ENCODE data around the gene USP24.
"Not testable (repeated sequence)": the region's sequence is repeated elsewhere in the genome, so short reads cannot be mapped to it uniquely, and the experiment has no call there.

USP24 gene

DNA sequence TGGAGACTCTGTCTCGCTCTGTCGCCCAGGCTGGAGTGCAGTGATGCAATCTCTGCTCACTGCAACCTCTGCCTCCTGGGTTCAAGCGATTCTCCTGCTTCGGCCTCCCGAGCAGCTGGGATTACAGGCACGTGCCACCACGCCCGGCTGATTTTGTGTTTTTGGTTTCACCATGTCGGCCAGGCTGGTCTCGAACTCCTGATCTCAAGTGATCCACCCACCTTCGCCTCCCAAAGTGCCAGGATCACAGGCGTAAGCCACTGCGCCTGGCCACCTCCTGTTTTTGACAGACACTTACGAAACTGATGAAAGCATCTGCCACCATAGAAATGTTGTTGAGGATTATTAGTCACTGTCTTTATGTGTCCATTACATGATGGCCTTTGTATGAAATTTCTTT is 106.2 kb downstream of the USP24 start:
- DNase-seq, result not testable (repeated sequence)

DNA sequence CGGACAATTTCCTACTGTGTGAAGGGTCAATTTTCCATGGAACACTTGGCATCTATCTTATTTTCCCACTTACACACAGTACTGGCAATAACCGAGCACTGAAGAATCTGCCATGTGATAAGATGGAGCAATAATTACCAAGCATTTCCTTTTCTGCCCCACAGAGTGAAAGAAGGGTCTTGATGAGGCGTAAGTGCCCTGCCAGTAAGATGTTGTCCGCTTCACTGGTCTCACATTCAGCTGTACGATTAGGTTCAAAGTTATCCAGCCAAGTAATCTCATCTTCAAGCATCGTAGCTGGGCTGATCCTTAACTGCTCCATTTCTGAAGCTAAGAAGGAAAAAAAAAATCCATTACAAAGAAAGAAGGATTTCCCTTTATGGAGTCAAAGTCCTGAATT is 108.1 kb downstream of the USP24 start:
- DNase-seq, result no peak

DNA sequence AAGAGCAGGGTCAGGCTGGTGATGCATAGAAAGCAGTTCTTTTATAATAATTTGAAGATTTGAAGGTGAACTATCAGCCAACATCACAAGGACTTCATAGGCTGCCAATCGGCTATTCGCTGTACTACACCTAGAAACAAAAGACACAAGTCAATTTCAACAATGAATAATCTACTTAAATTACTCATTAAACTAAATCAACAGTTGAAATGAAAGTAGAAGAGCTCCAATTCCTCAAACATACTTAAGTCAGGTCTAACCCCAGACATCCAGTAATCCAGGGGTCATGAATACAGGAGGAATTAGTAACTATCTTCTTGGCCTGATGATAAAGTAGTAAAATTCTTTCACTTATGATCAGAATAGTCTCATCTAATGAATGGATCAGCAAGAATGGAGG is 111.3 kb downstream of the USP24 start:
- no peak for DNase-seq

DNA sequence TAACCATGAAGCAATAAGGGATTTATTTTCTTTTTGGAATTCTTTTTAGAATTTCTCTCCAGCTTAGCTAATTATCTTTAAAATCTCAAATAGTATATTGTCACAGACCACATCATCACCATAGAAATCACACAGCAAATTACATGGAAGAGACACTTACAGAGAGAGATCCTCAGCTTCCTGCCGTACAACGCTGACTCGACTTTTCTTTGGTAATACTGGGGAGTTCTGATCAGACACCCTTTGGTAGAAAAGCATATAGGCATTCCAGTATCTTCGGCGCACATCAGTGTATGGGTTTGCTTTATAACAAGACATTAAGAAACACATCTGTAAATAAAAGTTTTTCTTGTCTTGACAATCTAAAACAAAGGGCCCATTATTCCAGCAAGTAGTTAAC is 120.1 kb downstream of the USP24 start:
- no peak for DNase-seq

DNA sequence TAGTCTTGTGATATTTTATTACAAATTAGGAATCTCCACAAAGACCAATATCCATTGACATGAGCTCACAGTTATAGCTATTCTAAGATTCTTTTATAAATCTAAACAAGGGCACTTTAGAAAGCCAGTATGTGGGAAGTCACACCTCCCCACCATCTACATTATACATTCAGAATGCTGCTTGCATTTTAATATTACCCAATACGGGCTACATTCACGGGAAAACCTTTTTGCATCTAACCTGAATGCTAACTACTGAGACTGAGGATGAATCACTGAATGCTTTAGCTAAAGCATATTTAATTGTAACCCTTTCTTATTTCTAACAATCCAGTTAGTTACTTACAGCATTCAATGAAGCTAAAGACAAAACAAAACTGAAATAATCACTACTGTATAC is 122.7 kb downstream of the USP24 start:
- DNase-seq, result no peak

DNA sequence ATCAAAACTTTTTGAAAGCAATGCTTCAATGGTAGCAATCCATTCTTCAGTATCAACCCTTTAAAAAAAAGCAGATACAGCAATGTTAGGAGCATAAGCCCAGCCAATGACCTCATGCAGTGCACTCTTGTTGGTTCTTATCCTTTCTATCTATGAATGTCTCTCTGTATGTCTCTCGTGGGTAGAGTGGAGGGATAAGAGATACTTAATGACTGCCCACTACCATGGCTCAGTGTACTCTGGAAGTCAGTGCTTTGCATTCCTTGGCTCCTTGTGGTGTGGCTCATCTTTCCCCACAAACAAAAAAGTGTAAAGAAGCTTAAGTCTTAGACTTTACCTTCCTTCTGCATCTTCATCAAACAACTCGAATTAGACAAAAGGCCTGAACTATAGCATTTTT is 125.5 kb downstream of the USP24 start:
- DNase-seq, result no peak

DNA sequence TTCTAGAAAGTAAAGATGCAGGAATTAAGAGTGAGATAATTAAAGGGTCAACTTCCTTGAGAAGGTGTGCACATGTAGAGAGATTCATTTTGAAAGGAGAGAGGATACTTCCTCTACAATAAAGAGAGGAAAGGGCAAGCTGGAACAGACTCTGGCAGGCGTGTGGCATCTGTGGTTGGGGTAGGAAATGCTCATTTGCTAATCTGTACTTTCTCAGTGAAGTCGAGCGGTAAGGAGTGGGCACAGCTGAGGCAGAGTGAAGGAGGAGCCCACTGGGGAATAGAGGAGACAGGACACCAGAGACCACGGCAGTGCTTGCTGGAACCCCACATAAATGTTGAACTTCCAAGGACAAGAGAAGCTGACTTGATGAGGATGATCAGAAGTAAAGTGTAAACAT is 126.8 kb downstream of the USP24 start:
- DNase-seq, result no peak

DNA sequence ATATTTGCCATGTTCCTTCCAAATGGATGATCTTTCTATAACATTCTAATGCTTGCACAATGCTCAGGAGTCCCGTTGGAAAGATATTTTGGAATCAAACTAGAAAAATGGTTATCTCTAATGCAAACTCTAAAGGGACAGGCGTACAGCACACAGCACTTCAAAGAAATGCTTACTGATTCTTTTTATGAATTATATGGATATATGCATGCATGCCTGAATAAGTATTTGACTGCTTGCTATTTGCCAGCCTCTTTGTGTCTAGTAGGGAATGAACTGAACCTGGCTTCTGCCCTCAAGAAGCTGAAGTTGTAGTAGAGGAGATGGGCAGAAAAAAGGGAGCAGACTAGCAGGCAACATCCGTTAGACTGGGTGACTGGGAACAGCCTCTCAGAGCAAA is 127.7 kb downstream of the USP24 start:
- DNase-seq, result no peak

DNA sequence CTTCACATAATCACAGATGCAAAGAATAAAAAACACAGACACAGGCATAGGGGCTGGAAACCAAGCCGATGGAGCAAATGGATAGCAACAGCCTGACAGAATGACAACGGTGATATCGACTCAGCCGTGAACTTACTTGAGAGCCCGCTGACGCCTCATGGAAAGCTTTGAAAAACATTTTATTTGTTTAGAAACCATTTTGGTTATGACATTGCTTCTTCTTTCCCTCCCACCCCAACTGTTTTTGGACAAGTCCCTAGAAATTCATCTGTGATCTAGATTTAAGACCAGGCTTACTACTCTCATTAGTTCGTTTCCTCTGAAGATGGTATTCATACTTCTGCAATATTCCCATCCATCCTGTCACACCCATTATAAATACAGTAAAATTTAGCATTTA is 130.9 kb downstream of the USP24 start:
- DNase-seq, result no peak

DNA sequence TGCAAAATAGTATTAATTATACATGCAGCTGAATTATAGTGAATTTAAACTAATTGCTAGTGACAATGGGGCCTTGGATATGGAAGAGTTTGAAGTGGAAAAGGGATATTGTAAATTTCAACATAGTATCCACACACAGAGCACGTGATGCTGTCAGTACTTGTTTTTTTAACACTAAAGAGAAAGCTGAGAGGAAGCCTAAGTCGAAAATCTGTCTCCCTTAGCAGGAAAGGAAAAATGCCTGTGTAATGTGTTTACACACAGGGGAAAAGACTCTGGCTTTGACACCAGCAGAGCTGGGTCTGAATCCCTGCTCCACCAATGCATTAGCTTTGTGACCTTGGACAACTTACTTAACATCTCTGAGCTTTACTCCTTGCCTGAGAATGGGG is 133.3 kb downstream of the USP24 start:
- no peak for DNase-seq

DNA sequence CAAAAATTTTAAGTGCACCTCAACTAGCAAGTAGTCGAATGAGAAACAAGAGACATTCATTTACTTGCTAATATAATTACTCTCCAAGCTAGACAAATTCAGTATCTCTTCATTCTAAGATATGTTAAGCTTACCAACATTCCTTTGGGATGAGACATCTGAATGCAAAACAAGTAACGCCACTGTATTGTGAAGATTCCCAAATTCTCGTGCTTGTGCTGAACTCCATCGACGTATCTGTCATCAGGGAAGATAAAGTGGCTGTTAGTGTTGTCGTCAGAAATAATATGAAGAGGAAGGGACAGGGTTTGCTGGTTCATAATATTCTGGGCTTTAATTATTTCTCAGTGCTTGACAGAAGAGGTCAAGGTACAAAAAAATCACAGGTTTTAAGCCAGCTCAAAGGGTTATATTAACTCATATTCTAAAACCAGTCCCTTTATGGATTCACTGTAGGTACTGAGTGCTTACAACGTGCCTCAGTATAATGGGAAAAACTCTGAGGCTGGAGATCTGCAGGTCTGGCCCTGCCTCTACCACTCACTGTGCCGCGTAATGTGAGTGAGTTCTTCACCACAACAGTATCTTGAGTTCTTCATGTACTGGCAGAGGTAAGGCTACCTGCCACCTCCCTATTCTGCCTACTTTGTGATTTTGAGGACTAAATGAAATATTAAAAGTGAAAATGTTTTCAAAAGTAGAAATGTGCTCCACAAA is 133.8 kb downstream of the USP24 start:
- DNase-seq, result no peak

DNA sequence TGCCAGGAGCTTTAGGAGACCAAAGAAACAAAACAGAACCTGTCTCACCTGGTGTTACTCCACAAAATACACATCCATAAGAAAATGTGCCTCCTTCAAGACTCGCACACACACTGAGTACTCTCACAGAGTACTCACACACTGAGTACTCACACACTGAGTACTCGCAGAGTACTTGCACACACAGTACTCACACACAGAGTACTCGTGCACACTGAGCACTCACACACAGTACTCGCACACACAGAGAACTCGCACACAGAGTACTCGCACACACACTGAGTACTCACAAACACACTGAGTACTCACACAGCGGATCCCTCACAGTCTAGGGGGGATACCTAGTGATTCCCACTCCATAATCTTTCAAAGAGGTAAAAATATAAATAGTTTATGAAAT is 135.5 kb downstream of the USP24 start:
- DNase-seq, result no peak

DNA sequence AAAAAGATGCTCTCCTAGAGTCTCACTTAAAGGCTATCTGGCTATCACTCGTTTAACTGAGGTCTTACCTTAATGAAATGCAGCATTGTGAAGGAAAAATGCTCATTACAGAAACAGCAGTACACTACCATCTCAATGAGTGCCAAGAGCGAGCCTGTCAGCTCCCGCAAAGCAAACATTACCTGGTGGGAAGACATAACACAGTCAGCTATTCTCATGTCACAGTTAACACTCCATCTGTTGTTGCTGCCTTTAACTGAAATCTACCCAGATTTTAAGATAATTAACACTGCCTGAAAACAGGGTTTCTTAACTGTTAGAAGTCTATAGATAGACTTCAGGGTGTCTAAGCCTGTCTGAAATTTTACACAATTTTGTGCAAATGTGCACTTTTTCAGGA is 136.7 kb downstream of the USP24 start:
- DNase-seq, result no peak

DNA sequence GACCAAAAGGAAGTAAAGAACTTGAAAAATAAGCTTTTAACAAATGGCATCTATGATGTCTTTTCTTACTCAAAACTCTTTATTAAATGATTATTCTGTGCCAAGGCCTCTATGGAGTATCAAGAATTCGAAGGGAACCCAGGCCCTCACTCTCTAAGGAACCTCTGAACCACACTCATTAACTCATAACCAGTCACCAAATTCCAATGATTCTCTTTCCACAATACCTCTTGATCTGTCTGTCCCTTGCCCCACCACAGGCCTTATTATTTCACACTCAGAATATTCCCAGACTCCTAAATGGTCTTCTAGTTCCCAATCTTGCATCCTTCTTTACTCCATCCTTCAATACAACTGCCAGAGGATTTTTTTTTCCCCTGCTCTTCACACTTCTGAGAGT is 138.8 kb downstream of the USP24 start:
- DNase-seq, result no peak

DNA sequence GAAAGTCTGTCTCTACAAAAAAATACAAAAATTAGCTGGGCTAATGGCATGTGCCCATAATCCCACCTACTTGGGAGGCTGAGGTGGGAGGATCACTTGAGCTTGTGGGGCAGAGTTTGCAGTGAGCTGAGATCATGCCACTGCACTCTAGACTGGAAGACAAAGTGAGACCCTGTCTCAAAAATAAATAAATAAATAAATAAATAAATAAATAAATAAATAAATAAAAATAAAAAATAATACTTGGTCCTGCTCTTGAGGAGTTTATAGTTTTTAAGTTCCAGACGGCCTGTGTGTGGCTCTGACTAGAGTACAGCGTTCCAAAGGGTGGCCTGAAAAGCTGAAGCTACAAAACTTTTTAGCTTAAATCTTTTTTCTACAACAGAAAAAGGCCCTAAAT is 140.7 kb downstream of the USP24 start:
- DNase-seq, result no peak

DNA sequence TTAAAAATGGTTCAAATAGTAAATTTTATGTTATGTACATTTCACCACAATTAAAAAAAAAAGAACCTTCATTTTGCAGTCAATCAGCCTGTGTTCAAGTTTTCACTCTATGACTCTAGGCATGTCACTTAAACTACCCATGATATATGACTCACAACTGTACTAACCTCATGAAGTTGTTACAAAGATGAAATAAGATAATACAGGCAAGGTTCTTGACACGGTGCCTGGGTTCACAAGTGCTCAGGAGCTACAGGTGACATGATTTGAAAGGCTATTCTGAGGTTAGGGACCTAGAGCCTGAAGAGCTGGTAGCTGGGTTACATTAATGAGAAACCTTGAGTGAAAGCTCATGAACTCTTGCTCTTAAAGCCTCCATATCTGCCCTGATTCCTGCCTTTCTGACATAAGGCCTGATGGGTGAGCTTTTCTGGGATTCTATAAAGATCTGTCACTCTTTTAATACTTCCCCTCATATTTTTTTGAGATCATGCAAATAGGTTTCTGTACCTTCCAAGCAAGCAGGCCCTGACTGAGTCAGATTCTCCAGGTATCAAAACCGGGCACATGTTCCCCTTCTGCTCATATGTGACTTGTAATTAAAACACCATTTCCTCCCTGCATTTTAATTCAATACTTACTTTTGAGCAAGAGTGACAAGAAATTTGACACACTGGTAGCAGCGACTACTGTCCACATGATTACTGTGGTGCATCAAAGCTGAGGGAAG is 141.8 kb downstream of the USP24 start:
- DNase-seq, result no peak

DNA sequence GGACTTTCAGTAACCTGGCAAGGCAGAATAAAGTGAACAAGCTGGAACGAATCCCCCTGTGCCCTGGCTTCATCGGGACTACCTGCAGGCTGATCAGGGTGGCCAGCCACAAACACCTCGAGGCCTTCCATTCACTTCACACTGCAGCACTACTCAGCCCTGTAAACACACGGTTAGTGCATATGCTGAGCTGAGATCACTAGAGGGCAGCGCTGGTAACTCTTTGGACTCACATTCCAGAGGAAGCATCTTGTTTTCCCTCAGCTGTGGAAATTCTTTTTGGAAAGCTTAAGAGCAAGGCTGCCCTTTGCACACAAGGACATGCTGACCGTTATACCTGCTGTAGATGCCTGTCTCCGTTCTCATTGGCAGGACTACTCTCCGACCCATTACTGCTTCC is 143.7 kb downstream of the USP24 start:
- no peak for DNase-seq

DNA sequence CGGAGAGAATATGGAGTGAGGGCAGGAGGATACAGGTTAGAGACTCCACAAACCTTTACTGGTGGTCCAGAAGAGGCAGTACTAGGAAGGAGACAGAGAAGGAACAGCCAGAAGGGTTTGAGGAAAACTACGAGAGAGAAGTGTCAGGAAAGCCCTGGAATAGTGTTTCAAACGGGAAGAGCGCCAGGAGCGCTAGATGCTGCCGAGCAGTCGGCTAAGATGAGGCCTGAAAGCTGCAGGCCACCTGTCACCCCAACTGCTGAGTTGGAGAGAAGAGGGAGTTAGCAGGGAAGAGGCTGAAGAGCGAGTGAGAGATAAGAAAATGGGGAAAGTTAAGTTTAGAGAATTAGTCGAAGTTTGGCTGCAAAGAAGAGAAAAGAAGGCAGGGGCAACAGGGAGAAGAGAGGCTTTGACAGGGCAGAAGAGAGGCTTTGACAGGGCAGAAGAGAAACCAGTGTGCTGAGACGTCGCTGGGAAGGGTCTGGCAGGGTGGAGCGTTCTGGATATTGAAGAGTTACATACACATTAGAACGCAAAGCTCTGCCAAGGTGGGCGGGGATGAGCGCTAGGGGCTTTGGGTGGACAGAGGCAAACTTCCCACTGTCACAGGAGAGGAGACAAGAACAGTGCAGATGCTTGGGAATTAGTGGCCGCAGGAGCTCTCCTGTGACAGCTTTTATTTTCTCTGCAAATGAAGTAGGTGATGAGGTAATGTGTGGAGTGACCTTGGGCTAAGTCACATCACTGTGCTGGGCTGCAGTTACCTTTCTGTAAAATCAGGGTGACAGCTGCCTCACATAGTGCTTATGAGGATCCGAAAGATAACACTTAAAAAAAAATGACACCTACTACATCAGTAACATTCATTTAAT is 144.6 kb downstream of the USP24 start:
- no peak for DNase-seq

DNA sequence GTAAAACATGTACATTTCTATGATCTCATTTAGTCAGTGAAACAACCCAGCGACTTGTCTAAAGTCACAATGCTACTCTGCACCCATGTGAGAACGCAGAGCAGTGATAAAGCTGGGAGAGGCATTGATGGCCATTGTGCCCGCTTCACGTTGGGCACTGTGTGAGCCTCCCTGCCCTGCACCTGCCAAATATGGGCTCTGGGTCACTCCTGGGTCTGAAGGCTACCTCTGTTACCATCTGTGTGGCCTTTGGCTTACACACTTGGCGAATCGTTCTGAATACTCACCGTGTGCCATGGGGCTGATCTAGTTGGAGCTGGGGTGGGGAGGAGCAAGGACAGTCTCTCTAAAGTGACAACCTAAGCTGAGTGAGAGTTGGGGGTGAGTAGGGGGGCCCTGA is 145.9 kb downstream of the USP24 start:
- no peak for DNase-seq

DNA sequence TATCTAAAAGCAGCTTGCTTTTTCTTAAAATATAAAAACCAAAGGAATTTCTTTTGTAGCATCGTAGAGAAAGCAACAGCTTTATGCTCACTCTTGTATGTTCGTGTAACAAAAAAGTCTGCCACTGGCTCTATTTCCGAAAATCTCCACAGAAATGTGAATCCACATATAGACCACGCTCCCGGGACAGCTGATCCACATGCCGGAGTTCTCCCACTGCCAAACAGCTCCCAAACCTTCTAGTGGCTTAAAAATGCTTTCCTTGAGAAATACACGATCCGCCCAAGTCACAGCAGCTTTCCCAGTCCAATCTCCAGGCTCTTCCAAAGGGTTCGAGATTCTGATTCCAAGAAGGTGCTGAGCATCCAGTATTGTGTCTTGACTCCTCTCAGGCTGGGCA is 146.5 kb downstream of the USP24 start:
- DNase-seq, result no peak

DNA sequence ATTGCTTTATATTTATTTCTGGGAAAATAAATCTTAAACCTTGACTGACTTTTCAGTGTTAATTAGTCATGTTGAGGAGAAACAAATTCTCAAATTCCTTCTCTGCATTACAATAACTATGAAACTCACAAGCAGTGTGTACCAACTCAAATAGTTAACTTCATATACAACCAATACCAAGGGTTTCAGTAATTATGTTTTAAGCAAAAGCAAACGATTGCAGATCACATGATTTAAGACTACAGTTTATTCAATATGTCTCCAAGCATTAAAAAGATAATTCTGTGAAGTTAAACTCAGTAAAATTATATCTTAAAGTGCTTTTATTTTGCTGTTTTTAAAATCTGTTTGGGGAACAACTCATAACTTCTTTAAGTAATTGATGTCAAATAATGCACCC is 147.2 kb downstream of the USP24 start:
- no peak for DNase-seq

DNA sequence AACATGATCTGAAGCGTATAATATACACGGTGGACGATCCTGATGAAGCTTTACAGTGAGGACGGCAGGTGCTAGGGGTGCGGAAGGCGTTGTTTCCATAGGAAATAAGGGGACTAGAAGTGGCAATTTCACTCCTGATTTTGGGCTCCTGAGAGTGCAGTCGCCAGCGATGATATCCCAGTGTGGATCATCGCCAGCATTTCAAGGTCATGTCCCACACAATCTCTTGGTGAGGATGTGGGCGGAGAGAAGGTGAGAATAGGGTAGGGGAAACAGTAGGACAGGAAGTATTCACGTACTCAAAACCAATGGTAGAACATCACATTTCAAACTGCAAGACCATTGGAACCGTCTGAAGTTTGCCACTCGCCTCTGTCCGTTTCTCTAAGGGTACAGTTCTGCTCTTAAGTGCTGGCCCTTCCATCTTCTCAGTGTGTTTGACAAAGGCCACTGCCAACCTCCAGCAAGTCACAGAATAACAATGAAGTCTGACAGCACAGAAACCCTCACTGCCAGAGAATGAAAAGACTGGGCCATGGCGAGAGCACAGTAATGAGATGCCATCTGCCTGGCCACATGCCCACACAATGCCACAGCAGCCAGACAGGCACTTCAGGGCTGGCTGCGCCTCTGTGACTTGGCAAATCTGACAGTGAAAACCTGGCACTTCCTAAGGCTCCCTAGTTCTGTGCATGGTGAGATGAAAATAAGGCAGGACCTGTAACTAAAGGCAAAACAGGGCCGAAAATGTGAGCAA is 148.0 kb downstream of the USP24 start:
- no peak for DNase-seq

DNA sequence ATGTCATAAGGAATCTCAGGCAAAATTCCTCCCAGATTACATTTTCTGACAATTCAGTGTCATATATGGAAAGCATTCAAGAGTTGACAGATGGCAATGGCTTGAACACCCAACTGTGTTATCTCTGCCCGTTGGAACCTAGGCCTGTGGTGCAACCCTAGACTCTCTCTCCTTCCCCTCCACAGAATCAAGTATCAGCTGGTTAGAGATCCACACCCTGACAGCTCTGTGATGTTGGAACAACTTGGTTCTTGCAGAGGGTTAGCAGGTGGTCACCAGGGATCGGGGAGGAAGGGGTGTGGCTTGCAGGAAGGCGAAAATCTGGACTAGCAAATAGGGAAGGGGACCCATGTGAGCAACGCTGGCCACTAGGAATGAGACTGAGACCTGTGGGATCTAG is 149.5 kb downstream of the USP24 start:
- DNase-seq, result no peak
